ENCODE measurements around the gene PDE10A.

The PDE10A gene

GRCh38 chr6:165292657-165293056, 370.4 kb downstream of the PDE10A start:
- Histone ChIP-seq H3K4me1 (no peaks in the 10 kb centered on the region), H3K4me3 (no peak overlapping the region), H3K27ac (no peak overlapping the region), H3K9ac (no peak overlapping the region), H3K36me3 (no peaks in the 10 kb centered on the region), H3K4me2 (no peak overlapping the region), H4K20me1 (no peaks in the 10 kb centered on the region), H3K27me3 (no peaks in the 10 kb centered on the region), H3K9me3 (replicated peaks in 1 of 11) (peaks cover 0 to 11% (median 0%) of the 10 kb centered on the region in 11 experiments; a peak in 4 of 22 replicates)
- TF ChIP-seq Cebpa-rat (IDR thresholded peaks at IDR 0.05), result no peak
